GM10266 (cell line): ENCODE results near the gene FDXR.

Experiments used
- DNase-seq: peaks from one replicate; pipeline ENCODE4 v3.0.0; 2012; ENCODE audit errors: extremely low spot score
- CTCF ChIP-seq: IDR thresholded peaks from 2 replicates; pipeline ENCODE4 v1.5.1; 2012; ENCODE audit warnings: mild to moderate bottlenecking, low read depth; ENCODE audit not compliant: control insufficient read depth, insufficient read depth; ENCODE audit errors: missing control alignments

Gene FDXR

GRCh38 chr17:74882517-74883240 is 9.9 kb upstream of the FDXR start:
- no peak for DNase-seq
- TF ChIP-seq CTCF, result no peak

GRCh38 chr17:74881073-74881472 is 8.3 kb upstream of the FDXR start:
- no peak for DNase-seq
- TF ChIP-seq CTCF, result no peak

- DNase-seq, result no peak
- no peak for TF ChIP-seq CTCF
Measured at GRCh38 chr17:74879308-74879707, 6.5 kb upstream of the FDXR start.

- no peak for DNase-seq
- TF ChIP-seq CTCF, result no peak
Measured at GRCh38 chr17:74878658-74879057, 5.9 kb upstream of the FDXR start.

- no peak for TF ChIP-seq CTCF
- DNase-seq, result no peak
Measured at GRCh38 chr17:74877592-74878548, 5.1 kb upstream of the FDXR start.

GRCh38 chr17:74875977-74876593 is 3.3 kb upstream of the FDXR start:
- no peak for TF ChIP-seq CTCF
- DNase-seq, result no peak
